BE2C (cell line): ENCODE measurements around the gene GOLT1A.
"Not testable (repeated sequence)": the region's sequence is repeated elsewhere in the genome, so short reads cannot be mapped to it uniquely, and the experiment has no call there.

Experiments used
- DNase-seq: peaks from one replicate; pipeline ENCODE4 v3.0.0-alpha.2; 2020
- H3K27me3 ChIP-seq: fragments of 250-450 bp; sonication (Bioruptor Pico); 2 replicates; pipeline ENCODE4 v1.5.1; 2020; ENCODE audit warnings: mild to moderate bottlenecking
- H3K36me3 ChIP-seq: fragments of 250-450 bp; sonication (Bioruptor Pico); 2 replicates; pipeline ENCODE4 v1.5.1; 2020; ENCODE audit warnings: mild to moderate bottlenecking
- H3K4me1 ChIP-seq: fragments of 250-450 bp; sonication (Bioruptor Pico); 2 replicates; pipeline ENCODE4 v1.5.1; 2020
- H3K4me3 ChIP-seq: 2 replicates; pipeline ENCODE4 v1.5.1; 2011; ENCODE audit warnings: low read depth, low read length
- H3K9me3 ChIP-seq: fragments of 250-450 bp; sonication (Bioruptor Pico); 2 replicates; pipeline ENCODE4 v1.5.1; 2020
- CTCF ChIP-seq: IDR thresholded peaks from 2 replicates; pipeline ENCODE4 v1.5.1; 2012; ENCODE audit warnings: mild to moderate bottlenecking, low read depth, low read length

The GOLT1A gene

GRCh38 chr1:204240233-204240632 lies 26.4 kb upstream of the GOLT1A start:
- no peak for DNase-seq
- no peaks in the 10 kb centered on the region for H3K9me3 ChIP-seq
- TF ChIP-seq CTCF, result no peak
- no peak overlapping the region for H3K4me3 ChIP-seq
- no peaks in the 10 kb centered on the region for H3K4me1 ChIP-seq
- peaks cover 84% of the 10 kb centered on the region for H3K36me3 ChIP-seq
- H3K27me3 ChIP-seq, result no peaks in the 10 kb centered on the region

- not testable (repeated sequence) for DNase-seq, H3K27me3 ChIP-seq, H3K4me1 ChIP-seq, H3K4me3 ChIP-seq, H3K9me3 ChIP-seq
- H3K36me3 ChIP-seq, result peaks cover 80% of the 10 kb centered on the region
Measured at GRCh38 chr1:204239401-204239800, 25.6 kb upstream of the GOLT1A start.

DNA sequence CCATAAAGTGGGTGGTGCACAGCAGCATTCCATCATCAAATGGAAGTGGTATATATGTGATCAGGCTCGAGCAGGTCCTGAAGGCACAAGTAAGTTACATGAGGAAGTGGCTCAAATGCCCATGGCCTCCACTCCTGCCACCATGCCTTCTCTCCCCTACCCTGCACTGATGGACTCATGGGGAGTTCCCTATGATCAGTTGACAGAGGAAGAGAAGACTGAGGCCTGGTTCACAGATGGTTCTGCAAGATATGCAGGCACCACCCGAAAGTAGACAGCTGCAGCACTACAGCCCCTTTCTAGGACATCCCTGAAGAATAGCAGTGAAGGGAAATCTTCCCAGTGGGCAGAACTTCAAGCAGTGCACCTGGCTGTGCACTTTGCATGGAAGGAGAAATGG lies 24.7 kb upstream of the GOLT1A start:
- not testable (repeated sequence) for H3K27me3 ChIP-seq, H3K4me1 ChIP-seq, H3K4me3 ChIP-seq, H3K9me3 ChIP-seq, DNase-seq
- H3K36me3 ChIP-seq, result peaks cover 88% of the 10 kb centered on the region

DNA sequence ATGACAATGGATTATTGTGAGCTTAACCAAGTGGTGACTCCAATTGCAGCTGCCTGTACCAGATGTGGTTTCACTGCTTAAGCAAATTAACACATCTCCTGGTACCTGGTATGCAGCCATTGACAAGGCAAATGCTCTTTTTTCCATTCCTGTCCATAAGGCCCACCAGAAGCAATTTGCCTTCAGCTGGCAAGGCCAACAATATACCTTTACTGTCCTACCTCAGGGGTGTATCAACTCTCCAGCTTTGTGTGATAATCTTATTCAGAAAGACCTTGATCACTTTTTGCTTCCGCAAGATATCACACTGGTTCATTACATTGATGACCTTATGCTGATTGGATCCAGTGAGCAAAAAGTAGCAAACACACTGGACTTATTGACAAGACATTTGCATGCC lies 23.7 kb upstream of the GOLT1A start:
- not testable (repeated sequence) for H3K4me3 ChIP-seq, H3K27me3 ChIP-seq, DNase-seq, H3K9me3 ChIP-seq, H3K4me1 ChIP-seq
- H3K36me3 ChIP-seq, result peaks cover 83% of the 10 kb centered on the region

- peaks cover 90% of the 10 kb centered on the region for H3K36me3 ChIP-seq
- DNase-seq, result no peak
- H3K4me1 ChIP-seq, result no peaks in the 10 kb centered on the region
- H3K27me3 ChIP-seq, result no peaks in the 10 kb centered on the region
- H3K4me3 ChIP-seq, result no peak overlapping the region
- no peak for TF ChIP-seq CTCF
- no peaks in the 10 kb centered on the region for H3K9me3 ChIP-seq
Measured at GRCh38 chr1:204232526-204232925, 18.7 kb upstream of the GOLT1A start.

- Histone ChIP-seq H3K4me1 (no peaks in the 10 kb centered on the region), H3K36me3 (peaks cover 77% of the 10 kb centered on the region), H3K27me3 (no peaks in the 10 kb centered on the region), H3K4me3 (no peak overlapping the region), H3K9me3 (no peaks in the 10 kb centered on the region)
- no peak for DNase-seq
- no peak for TF ChIP-seq CTCF
Measured at GRCh38 chr1:204230211-204230610, 16.4 kb upstream of the GOLT1A start.

- Histone ChIP-seq H3K9me3 (no peaks in the 10 kb centered on the region), H3K4me3 (no peak overlapping the region), H3K36me3 (peaks cover 67% of the 10 kb centered on the region), H3K27me3 (no peaks in the 10 kb centered on the region), H3K4me1 (no peaks in the 10 kb centered on the region)
- no peak for DNase-seq
- no peak for TF ChIP-seq CTCF
Measured at GRCh38 chr1:204228896-204229295, 15.1 kb upstream of the GOLT1A start.

DNA sequence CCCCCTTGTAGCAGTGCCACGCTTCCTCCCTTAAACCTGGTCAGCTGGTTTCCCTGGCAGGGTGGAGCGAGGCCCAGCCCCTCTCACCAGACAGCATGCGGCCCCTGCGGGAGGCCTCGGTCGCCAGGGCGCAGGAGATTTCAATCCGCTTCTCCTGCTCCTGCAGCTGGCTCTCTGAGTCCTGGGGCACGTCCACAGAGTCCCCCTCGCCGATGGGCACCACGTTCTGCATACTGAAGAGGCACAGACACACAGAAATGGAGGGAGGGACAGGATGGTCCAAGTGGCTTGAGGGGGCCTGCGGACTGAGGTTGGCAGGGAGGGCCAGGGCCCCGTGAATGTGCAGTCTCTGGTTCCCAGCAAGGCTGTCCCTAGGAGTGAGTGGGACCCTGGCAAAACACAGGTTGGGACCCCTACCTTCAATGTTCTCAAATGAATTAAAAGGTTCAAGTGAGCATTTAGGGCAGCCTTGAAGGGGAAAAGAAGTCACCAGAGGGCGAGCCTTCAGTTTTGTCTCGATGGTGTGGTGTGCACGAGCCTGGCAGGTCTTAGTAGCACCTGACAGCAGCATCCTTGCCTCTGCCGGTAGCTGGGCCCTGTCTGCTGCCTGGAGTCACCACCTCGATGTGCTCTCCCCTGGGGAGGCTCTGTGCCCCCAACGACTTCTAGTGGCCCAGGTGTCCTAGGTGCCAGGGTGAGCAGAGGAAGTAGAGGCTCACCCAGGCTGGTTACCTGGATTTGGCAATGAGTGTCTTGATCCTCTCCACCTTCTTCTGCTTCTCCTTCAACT lies 14.4 kb upstream of the GOLT1A start:
- no peaks in the 10 kb centered on the region for H3K27me3 ChIP-seq
- no peak for DNase-seq

More for the DNA sequence above, 14.4 kb upstream of the GOLT1A start:
- Histone ChIP-seq H3K9me3 (no peaks in the 10 kb centered on the region), H3K36me3 (peaks cover 60% of the 10 kb centered on the region), H3K4me1 (no peaks in the 10 kb centered on the region), H3K4me3 (no peak overlapping the region)
- TF ChIP-seq CTCF, result no peak
